GM06990 (cell line): ENCODE data around the gene MYO9A.
A peak's percentile ranks its signal among the peaks of the same experiment; 100 is the strongest.

ENCODE experiments used
- DNase-seq: peaks from one replicate; pipeline ENCODE4 v3.0.0-alpha.2; 2011; ENCODE audit not compliant: insufficient read length; ENCODE audit errors: extremely low read depth
- H3K27me3 ChIP-seq: replicated peaks from 2 replicates; pipeline ENCODE4 v1.6.0; 2011; ENCODE audit warnings: low read length; ENCODE audit not compliant: control insufficient read depth, insufficient read depth
- H3K36me3 ChIP-seq: 2 replicates; pipeline ENCODE4 v1.5.1; 2011; ENCODE audit warnings: low read length; ENCODE audit not compliant: control insufficient read depth, insufficient read depth
- H3K4me3 ChIP-seq: replicated peaks from 2 replicates; pipeline ENCODE4 v1.5.1; 2011; ENCODE audit warnings: low read depth, mild to moderate bottlenecking, control low read depth, low read length
- TF ChIP-seq, protein P1 (sequence below): IDR thresholded peaks from 2 replicates; pipeline ENCODE4 v1.5.1; 2011; ENCODE audit warnings: low read length, control low read depth, mild to moderate bottlenecking, inconsistent platforms; ENCODE audit not compliant: insufficient read depth, poor library complexity, severe bottlenecking

The MYO9A gene, protein sequence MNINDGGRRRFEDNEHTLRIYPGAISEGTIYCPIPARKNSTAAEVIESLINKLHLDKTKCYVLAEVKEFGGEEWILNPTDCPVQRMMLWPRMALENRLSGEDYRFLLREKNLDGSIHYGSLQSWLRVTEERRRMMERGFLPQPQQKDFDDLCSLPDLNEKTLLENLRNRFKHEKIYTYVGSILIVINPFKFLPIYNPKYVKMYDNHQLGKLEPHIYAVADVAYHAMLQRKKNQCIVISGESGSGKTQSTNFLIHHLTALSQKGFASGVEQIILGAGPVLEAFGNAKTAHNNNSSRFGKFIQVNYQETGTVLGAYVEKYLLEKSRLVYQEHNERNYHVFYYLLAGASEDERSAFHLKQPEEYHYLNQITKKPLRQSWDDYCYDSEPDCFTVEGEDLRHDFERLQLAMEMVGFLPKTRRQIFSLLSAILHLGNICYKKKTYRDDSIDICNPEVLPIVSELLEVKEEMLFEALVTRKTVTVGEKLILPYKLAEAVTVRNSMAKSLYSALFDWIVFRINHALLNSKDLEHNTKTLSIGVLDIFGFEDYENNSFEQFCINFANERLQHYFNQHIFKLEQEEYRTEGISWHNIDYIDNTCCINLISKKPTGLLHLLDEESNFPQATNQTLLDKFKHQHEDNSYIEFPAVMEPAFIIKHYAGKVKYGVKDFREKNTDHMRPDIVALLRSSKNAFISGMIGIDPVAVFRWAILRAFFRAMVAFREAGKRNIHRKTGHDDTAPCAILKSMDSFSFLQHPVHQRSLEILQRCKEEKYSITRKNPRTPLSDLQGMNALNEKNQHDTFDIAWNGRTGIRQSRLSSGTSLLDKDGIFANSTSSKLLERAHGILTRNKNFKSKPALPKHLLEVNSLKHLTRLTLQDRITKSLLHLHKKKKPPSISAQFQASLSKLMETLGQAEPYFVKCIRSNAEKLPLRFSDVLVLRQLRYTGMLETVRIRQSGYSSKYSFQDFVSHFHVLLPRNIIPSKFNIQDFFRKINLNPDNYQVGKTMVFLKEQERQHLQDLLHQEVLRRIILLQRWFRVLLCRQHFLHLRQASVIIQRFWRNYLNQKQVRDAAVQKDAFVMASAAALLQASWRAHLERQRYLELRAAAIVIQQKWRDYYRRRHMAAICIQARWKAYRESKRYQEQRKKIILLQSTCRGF (N-terminal part only)

DNA sequence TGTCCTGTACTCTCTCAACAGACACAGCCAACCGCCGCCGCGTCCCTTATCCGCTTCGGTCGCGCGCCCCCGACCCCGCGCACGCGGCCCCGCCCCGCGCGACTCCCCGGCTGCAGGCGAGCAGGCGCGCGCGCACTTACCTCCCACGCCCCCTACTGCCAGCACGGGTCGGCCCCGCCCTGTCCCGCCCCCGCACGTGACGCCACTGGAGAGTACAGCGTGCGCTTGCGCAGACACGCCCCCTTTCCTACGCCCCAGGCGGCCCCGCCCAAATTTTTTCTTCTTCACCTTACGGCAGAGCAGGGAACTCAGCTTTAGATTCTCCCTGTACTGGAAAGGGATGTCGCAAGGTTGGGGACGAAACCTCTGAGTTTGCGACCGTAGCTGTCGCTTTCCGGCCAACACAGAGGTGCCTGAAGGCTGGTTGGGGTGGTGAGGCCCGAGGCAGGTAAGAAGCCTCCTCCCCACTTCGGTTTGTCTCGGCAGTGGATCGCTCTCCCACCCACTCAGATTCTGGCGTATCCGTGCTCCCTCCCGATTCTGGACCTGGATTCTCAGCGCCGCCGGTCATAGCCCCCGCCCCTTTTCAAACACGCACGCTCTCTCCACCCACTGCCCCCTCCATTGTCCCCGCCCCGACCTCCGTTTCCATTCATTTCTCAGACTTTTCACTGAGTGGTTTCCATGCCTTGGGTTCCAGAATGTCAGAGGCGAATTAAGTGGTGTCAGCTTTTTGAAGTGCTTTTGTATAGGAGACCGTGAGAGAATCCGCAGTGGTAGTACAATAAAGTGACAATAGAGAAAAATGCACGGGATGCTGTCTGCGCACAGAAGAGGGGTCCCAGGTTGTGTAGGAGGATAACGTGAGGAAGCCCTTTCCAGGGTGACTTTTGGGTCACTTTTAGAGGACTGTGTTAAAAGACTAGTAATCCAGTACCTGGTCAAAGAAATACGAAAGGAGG, at the start of gene MYO9A, which contains the start of gene SENP8:
Gene MYO9A, minus strand, starts transcription at position 134 of the 962 bp plus-strand sequence. CDS start 71,587 bp downstream, outside the sequence.
Gene SENP8, plus strand, starts transcription at position 387 of the 962 bp plus-strand sequence. CDS start 21,221 bp downstream, outside the sequence.
- TF ChIP-seq, protein P1, sequence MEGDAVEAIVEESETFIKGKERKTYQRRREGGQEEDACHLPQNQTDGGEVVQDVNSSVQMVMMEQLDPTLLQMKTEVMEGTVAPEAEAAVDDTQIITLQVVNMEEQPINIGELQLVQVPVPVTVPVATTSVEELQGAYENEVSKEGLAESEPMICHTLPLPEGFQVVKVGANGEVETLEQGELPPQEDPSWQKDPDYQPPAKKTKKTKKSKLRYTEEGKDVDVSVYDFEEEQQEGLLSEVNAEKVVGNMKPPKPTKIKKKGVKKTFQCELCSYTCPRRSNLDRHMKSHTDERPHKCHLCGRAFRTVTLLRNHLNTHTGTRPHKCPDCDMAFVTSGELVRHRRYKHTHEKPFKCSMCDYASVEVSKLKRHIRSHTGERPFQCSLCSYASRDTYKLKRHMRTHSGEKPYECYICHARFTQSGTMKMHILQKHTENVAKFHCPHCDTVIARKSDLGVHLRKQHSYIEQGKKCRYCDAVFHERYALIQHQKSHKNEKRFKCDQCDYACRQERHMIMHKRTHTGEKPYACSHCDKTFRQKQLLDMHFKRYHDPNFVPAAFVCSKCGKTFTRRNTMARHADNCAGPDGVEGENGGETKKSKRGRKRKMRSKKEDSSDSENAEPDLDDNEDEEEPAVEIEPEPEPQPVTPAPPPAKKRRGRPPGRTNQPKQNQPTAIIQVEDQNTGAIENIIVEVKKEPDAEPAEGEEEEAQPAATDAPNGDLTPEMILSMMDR: peak; percentile 3
- no peaks in the 10 kb centered on the region for H3K36me3 ChIP-seq
- H3K4me3 ChIP-seq: peak within 1 kb of the TSS; percentile 94
- DNase-seq: peak; percentile 99
- H3K27me3 ChIP-seq: no peaks in the 10 kb centered on the region

DNA sequence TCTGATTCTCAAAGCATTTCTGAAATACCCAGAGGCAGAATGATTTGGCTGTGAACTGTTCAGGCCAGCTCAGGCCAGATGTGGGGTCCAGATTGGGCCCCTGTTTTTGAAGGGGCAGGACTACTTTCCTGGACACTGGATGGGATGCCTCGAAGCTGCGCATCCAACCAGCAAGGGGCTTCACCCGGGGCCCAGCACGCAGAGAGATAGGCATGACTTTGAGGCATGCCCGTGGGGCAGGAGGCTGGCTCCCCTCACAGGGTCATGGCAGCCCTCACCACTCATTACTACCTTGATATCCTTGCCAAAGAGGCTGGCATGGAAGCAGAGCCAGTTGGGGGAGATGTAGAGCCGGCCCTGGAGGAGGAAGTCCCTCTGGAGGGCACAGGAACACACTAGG, 49.5 kb upstream of the MYO9A start:
- peaks cover 2% of the 10 kb centered on the region for H3K27me3 ChIP-seq
- no peak for DNase-seq
- H3K36me3 ChIP-seq: no peaks in the 10 kb centered on the region
- H3K4me3 ChIP-seq: no peak overlapping the region
- TF ChIP-seq, protein P1: no peak

DNA sequence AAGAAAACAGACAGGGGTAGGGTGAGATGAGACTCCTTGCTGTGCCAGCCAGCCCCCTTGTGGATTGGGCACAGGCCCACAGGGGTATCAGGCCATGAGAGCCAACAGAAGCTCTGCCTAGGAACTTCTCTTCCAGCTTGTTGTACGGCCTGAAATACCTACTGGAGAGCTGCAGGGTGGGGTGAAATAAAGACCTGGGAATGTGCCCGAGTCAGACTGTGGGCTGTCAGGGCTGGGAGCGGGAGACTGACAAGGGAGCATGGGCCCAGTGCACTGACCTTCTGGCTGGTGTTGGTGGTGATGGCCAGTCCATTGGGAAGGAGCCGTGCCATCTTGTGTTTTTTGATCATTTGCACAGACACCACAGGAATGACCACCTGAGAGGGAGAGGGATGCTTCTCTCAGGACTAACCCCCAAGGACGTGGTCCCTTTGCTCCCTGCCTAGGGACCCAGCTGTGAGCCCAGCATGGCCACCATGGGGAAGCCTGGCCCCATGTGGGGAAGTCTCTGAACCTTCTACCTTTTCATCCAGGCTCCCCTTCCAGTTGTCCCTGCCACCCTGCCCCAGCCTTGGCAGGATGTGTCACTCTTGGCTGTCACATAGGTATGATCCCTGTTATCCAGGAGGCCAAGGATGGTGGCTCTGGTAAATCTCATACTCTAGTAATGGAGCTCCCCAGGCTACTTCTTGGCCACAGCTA, 48.9 kb upstream of the MYO9A start:
- Histone ChIP-seq H3K27me3 (peaks cover 2% of the 10 kb centered on the region), H3K4me3 (no peak overlapping the region), H3K36me3 (no peaks in the 10 kb centered on the region)
- TF ChIP-seq, protein P1: no peak
- no peak for DNase-seq

DNA sequence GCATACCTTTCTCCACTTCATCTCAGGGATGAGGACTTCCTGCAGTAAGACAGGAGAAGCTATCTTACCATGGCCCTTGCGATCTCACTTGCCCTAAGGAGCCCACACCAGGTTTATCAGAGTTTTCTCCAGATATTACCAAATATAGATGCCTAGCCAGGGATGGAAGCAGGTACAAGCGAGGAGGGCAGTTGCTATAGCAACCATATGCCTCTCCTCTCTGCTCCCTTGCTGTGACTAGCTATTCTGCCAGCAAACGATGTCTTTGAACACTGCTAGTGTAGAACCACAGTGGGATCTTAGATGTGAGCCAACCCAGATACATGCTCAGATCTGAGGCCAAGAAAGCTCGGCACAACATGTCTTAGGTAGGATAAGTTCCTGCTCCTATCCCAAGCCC, 45.8 kb upstream of the MYO9A start:
- no peak for DNase-seq
- Histone ChIP-seq H3K4me3 (no peak overlapping the region), H3K36me3 (no peaks in the 10 kb centered on the region), H3K27me3 (peaks cover 2% of the 10 kb centered on the region)
- TF ChIP-seq, protein P1: no peak
